SK-N-MC (cell line): ENCODE results near the gene MCM7.

Source experiments
- EZH2 ChIP-seq: fragments of 200-600 bp; sonication (generic); IDR thresholded peaks from one replicate; pipeline ENCODE4 v1.6.1; 2017; ENCODE audit warnings: antibody characterized with exemption
- FOXP2 ChIP-seq: optimal IDR thresholded peaks from 2 replicates; pipeline ENCODE3; 2011; ENCODE audit warnings: mild to moderate bottlenecking, moderate library complexity; ENCODE audit not compliant: insufficient read depth; ENCODE audit errors: extremely low read length, control extremely low read depth
- POLR2AphosphoS5 ChIP-seq: IDR thresholded peaks from 2 replicates; pipeline ENCODE4 v1.6.1; 2012; ENCODE audit warnings: mild to moderate bottlenecking, low read depth, low read length, borderline replicate concordance

DNA sequence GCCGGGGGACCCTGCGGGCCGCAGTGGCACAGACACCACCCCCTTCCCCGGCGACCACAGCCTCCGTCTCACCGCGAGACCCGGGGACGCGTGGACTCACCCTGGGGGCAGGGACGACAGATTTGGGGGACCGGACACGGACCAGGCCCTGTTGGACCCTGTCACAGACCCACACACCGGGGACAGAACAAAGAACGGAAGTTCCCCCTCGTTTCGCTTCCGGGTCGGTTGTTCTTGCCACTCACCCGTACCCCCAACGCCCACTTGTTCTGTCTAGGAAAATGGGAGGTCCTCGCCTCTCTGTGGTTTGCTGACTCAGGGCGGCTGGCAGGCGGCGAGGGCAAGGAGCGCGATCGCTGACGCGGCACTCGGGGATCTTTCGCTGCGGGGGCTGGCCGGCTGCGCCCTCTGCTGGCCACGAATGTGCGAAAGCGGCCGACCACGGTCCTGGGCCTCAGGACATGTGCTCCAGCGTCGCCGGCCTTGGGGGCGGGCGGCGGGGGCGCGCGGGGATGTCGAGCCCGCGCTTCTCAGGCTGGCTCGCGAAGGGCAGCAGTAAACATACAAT is 19.6 kb downstream of the MCM7 start, which contains the start of gene ZNF3:
- TF ChIP-seq POLR2AphosphoS5 (peak; percentile 95), EZH2 (no peak), FOXP2 (peak; percentile 86)
